ENCODE data around the gene OXTR.

DNA sequence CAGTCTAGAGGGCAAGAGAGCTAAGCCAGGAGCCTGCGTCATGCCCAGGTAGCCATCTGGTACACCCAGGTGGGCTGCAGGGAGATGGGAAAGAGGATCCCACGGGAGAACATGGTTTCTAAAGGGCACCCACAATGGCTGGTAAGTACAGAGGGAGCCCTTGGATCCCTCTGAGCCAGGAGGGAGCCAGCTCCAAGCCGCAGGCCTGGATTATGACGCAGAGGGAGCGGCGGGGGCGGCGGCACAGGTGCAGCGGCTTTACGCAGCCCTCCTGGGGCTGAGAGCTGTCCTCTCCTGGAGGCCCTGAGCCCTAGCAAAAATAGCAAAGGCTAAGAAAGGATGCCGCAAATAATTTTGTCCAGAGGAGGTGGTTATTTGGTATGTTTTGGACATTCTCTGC is 33.0 kb downstream of the OXTR start:
- TF ChIP-seq POLR2A (IDR thresholded peaks at IDR 0.05; ENCODE audit: insufficient read depth in 1 of 2, low read depth in 2 of 2, low read length in 2 of 2) (no peak), ZNF136 (CRISPR knock-in tag; IDR thresholded peaks at IDR 0.05; ENCODE audit: low read depth) (no peak)
- TF ChIP-seq, protein P1, sequence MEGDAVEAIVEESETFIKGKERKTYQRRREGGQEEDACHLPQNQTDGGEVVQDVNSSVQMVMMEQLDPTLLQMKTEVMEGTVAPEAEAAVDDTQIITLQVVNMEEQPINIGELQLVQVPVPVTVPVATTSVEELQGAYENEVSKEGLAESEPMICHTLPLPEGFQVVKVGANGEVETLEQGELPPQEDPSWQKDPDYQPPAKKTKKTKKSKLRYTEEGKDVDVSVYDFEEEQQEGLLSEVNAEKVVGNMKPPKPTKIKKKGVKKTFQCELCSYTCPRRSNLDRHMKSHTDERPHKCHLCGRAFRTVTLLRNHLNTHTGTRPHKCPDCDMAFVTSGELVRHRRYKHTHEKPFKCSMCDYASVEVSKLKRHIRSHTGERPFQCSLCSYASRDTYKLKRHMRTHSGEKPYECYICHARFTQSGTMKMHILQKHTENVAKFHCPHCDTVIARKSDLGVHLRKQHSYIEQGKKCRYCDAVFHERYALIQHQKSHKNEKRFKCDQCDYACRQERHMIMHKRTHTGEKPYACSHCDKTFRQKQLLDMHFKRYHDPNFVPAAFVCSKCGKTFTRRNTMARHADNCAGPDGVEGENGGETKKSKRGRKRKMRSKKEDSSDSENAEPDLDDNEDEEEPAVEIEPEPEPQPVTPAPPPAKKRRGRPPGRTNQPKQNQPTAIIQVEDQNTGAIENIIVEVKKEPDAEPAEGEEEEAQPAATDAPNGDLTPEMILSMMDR (CRISPR knock-in tag; IDR thresholded peaks at IDR 0.05) = no peak
